ENCODE results near the gene FSTL5. TPM values are rescaled to one million over a fixed set of nuclear protein-coding genes. Genes with fewer than 3 reads are reported as not detected.

Gene FSTL5
- polyA plus RNA-seq, 4 donors: 0.19 to 0.36 TPM; not detected in 2

GRCh38 chr4:161948026-161948770 is 215.6 kb downstream of the FSTL5 start:
- H3K4me3 ChIP-seq (ENCODE audit: low read depth in 1 of 3, low read length in 3 of 3): no peak overlapping the region
- no peak overlapping the region for H3K27ac ChIP-seq (ENCODE audit: low read depth in 1 of 3, low read length in 2 of 3)
- H3K36me3 ChIP-seq (ENCODE audit: control insufficient read depth in 3 of 3, insufficient read depth in 2 of 3, low read depth in 1 of 3, low read length in 3 of 3): no peaks in the 10 kb centered on the region
- H3K27me3 ChIP-seq (ENCODE audit: control insufficient read depth in 3 of 3, insufficient read depth in 3 of 3, low read length in 3 of 3): no peaks in the 10 kb centered on the region
- no peaks in the 10 kb centered on the region for H3K4me1 ChIP-seq (ENCODE audit: control insufficient read depth in 3 of 3, insufficient read depth in 2 of 3, low read depth in 1 of 3, low read length in 2 of 3)
- WGBS, 3 donors: 85 to 89% (median 85%) methylated on average over 6 of the region's 6 CpGs
- FAIRE-seq (no peak), DNase-seq (no peak)
- no peaks in the 10 kb centered on the region for H3K9me3 ChIP-seq (ENCODE audit: control insufficient read depth in 2 of 2, insufficient read depth in 1 of 2, low read depth in 1 of 2, low read length in 1 of 2)

- FAIRE-seq (no peak), DNase-seq (no peak)
- WGBS, 3 donors: 76 to 89% (median 87%) methylated on average over 1 of the region's 1 CpG
These were observed 226.2 kb downstream of the FSTL5 start for GRCh38 chr4:161937596-161937995.

GRCh38 chr4:161936625-161937550 is 226.9 kb downstream of the FSTL5 start:
- Histone ChIP-seq H3K27ac (ENCODE audit: low read depth in 1 of 3, low read length in 2 of 3) (no peak overlapping the region), H3K36me3 (ENCODE audit: control insufficient read depth in 3 of 3, insufficient read depth in 2 of 3, low read depth in 1 of 3, low read length in 3 of 3) (no peaks in the 10 kb centered on the region), H3K4me1 (ENCODE audit: control insufficient read depth in 3 of 3, insufficient read depth in 2 of 3, low read depth in 1 of 3, low read length in 2 of 3) (no peaks in the 10 kb centered on the region), H3K27me3 (ENCODE audit: control insufficient read depth in 3 of 3, insufficient read depth in 3 of 3, low read length in 3 of 3) (no peaks in the 10 kb centered on the region), H3K4me3 (ENCODE audit: low read depth in 1 of 3, low read length in 3 of 3) (no peak overlapping the region), H3K9me3 (ENCODE audit: control insufficient read depth in 2 of 2, insufficient read depth in 1 of 2, low read depth in 1 of 2, low read length in 1 of 2) (no peaks in the 10 kb centered on the region)
- FAIRE-seq: peak; percentile 10
- DNase-seq: no peak
- 73 to 75% (median 74%) methylated on average over 1 of the region's 1 CpG for WGBS, 3 donors

More at GRCh38 chr4:161937596-161937995, 226.2 kb downstream of the FSTL5 start:
- Histone ChIP-seq H3K36me3 (ENCODE audit: control insufficient read depth in 3 of 3, insufficient read depth in 2 of 3, low read depth in 1 of 3, low read length in 3 of 3) (no peaks in the 10 kb centered on the region), H3K4me1 (ENCODE audit: control insufficient read depth in 3 of 3, insufficient read depth in 2 of 3, low read depth in 1 of 3, low read length in 2 of 3) (no peaks in the 10 kb centered on the region), H3K4me3 (ENCODE audit: low read depth in 1 of 3, low read length in 3 of 3) (no peak overlapping the region), H3K9me3 (ENCODE audit: control insufficient read depth in 2 of 2, insufficient read depth in 1 of 2, low read depth in 1 of 2, low read length in 1 of 2) (no peaks in the 10 kb centered on the region), H3K27me3 (ENCODE audit: control insufficient read depth in 3 of 3, insufficient read depth in 3 of 3, low read length in 3 of 3) (no peaks in the 10 kb centered on the region), H3K27ac (ENCODE audit: low read depth in 1 of 3, low read length in 2 of 3) (no peak overlapping the region)

- DNase-seq (no peak), FAIRE-seq (no peak)
- no peaks in the 10 kb centered on the region for H3K9me3 ChIP-seq (ENCODE audit: control insufficient read depth in 2 of 2, insufficient read depth in 1 of 2, low read depth in 1 of 2, low read length in 1 of 2)
- no peaks in the 10 kb centered on the region for H3K4me1 ChIP-seq (ENCODE audit: control insufficient read depth in 3 of 3, insufficient read depth in 2 of 3, low read depth in 1 of 3, low read length in 2 of 3)
- H3K4me3 ChIP-seq (ENCODE audit: low read depth in 1 of 3, low read length in 3 of 3): no peak overlapping the region
- 56 to 69% (median 59%) methylated on average over 1 of the region's 1 CpG for WGBS, 3 donors
- H3K27ac ChIP-seq (ENCODE audit: low read depth in 1 of 3, low read length in 2 of 3): no peak overlapping the region
- no peaks in the 10 kb centered on the region for H3K27me3 ChIP-seq (ENCODE audit: control insufficient read depth in 3 of 3, insufficient read depth in 3 of 3, low read length in 3 of 3)
- no peaks in the 10 kb centered on the region for H3K36me3 ChIP-seq (ENCODE audit: control insufficient read depth in 3 of 3, insufficient read depth in 2 of 3, low read depth in 1 of 3, low read length in 3 of 3)
These were observed 232.7 kb downstream of the FSTL5 start for GRCh38 chr4:161931089-161931488.

DNA sequence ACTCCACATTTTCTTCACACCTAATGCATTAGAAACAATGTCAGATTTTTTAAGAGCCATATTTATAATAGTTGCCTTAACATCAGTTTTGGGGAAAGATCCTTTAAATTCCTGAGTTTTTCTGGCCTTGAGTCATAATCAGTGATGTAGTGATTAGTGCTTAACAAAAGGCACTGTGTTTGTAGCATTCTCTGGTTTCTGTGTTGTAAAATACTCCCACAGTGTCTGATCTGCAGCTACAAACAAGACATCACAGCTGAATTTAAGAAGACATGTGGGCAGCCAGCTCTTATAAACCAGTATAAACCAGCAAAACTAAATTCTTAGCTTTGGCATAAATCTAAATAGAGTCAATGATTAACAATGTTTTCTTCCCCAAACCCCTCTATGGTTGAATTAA is 233.8 kb downstream of the FSTL5 start:
- no peaks in the 10 kb centered on the region for H3K27me3 ChIP-seq (ENCODE audit: control insufficient read depth in 3 of 3, insufficient read depth in 3 of 3, low read length in 3 of 3)
- FAIRE-seq (no peak), DNase-seq (no peak)
- no peak overlapping the region for H3K4me3 ChIP-seq (ENCODE audit: low read depth in 1 of 3, low read length in 3 of 3)
- H3K4me1 ChIP-seq (ENCODE audit: control insufficient read depth in 3 of 3, insufficient read depth in 2 of 3, low read depth in 1 of 3, low read length in 2 of 3): no peaks in the 10 kb centered on the region
- H3K36me3 ChIP-seq (ENCODE audit: control insufficient read depth in 3 of 3, insufficient read depth in 2 of 3, low read depth in 1 of 3, low read length in 3 of 3): no peaks in the 10 kb centered on the region
- H3K9me3 ChIP-seq (ENCODE audit: control insufficient read depth in 2 of 2, insufficient read depth in 1 of 2, low read depth in 1 of 2, low read length in 1 of 2): no peaks in the 10 kb centered on the region
- H3K27ac ChIP-seq (ENCODE audit: low read depth in 1 of 3, low read length in 2 of 3): no peak overlapping the region

DNA sequence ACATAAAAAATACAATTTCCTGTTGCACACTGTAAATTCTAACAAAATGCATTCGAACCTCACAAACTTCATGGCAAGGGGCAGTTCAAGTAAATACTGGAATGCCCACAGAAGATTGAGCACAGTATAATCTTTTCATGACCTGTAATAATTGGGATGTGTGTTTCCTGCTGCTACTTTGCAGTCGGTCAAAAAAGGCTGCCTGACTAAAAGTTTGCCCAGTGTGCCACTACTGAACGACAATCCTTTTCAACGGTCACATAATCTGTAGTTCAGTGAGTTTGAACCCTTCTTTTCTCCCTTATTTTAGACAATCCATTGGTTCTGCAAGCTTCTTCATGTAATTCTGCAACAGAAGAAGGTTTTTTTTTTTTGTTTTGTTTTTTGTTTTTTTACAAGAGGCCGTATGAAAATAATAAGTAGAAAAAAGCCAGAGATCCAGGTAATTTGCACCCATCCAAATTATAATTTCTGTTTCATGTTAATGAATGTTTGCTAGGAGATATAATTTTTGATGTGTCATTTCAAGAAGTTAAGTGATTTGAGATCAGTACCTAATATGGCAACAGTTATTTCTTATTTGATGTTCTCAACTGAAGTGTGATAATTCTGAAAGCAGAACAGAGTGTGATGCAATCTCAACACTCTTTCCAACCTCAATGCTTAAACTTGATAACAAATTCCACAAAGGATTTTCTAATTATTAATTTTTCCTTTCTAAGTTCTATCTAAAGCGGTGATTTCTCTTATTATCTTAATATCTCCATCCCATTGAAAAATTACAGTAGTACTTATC is 237.6 kb downstream of the FSTL5 start:
- no peaks in the 10 kb centered on the region for H3K27me3 ChIP-seq (ENCODE audit: control insufficient read depth in 3 of 3, insufficient read depth in 3 of 3, low read length in 3 of 3)
- no peak for FAIRE-seq
- DNase-seq: no peak
- H3K4me1 ChIP-seq (ENCODE audit: control insufficient read depth in 3 of 3, insufficient read depth in 2 of 3, low read depth in 1 of 3, low read length in 2 of 3): no peaks in the 10 kb centered on the region
- H3K36me3 ChIP-seq (ENCODE audit: control insufficient read depth in 3 of 3, insufficient read depth in 2 of 3, low read depth in 1 of 3, low read length in 3 of 3): no peaks in the 10 kb centered on the region
- no peaks in the 10 kb centered on the region for H3K9me3 ChIP-seq (ENCODE audit: control insufficient read depth in 2 of 2, insufficient read depth in 1 of 2, low read depth in 1 of 2, low read length in 1 of 2)
- no peak overlapping the region for H3K4me3 ChIP-seq (ENCODE audit: low read depth in 1 of 3, low read length in 3 of 3)
- no peak overlapping the region for H3K27ac ChIP-seq (ENCODE audit: low read depth in 1 of 3, low read length in 2 of 3)
- 78 to 83% (median 79%) methylated on average over 6 of the region's 6 CpGs for WGBS, 3 donors

DNA sequence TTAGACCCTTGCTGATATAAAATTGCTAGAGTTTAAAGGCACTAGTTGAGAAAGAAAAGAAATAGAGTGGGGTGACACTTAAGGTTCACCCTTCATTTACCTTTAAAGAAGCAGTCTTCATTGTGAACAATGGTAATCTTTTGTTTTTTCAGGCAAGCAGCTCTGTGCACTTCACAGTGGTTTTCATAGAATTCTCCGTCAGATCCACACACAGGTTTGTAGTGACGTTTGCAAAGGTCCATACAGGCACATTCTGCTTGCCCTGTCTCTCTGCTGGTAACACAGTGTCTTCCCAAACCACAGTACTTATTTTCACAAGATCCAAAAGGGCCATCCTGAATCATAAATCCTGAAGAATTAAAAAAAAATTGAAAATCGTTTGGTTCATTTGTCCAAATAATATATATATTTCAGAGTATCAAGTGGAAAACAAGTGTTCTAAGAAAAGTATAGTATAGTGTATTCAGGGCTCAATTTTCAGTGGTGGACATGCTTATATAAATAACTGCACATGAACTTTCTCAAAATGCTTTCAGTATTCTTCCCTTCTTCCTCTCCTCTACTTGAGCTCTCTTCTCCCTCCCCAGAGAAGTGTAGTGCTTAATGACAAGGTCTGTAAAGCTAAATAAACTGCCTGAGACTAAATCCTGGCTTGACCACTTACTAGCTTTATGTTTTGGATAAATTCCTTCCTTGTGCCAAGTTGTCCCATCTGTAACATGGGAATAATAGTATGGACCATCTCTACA is 243.3 kb downstream of the FSTL5 start:
- Histone ChIP-seq H3K27ac (ENCODE audit: low read depth in 1 of 3, low read length in 2 of 3) (peak overlapping the region in 1 of 3 donors; percentile 65), H3K36me3 (ENCODE audit: control insufficient read depth in 3 of 3, insufficient read depth in 2 of 3, low read depth in 1 of 3, low read length in 3 of 3) (no peaks in the 10 kb centered on the region), H3K27me3 (ENCODE audit: control insufficient read depth in 3 of 3, insufficient read depth in 3 of 3, low read length in 3 of 3) (no peaks in the 10 kb centered on the region), H3K4me3 (ENCODE audit: low read depth in 1 of 3, low read length in 3 of 3) (no peak overlapping the region), H3K9me3 (ENCODE audit: control insufficient read depth in 2 of 2, insufficient read depth in 1 of 2, low read depth in 1 of 2, low read length in 1 of 2) (no peaks in the 10 kb centered on the region), H3K4me1 (ENCODE audit: control insufficient read depth in 3 of 3, insufficient read depth in 2 of 3, low read depth in 1 of 3, low read length in 2 of 3) (peaks cover 0 to 7% (median 0%) of the 10 kb centered on the region in 3 donors)
- DNase-seq: no peak
- WGBS, 3 donors: 61 to 66% (median 62%) methylated on average over 3 of the region's 3 CpGs
- no peak for FAIRE-seq
